Measurements from ENCODE around the gene SYS1.

SYS1 gene

GRCh38 chr20:45406260-45407066 lies 43.5 kb downstream of the SYS1 start:
- Histone ChIP-seq H3K9me3 (ENCODE audit: severe bottlenecking) (no peaks in the 10 kb centered on the region), H3K27me3 (ENCODE audit: insufficient read depth, poor library complexity, severe bottlenecking) (no peaks in the 10 kb centered on the region), H3K27ac (ENCODE audit: poor library complexity, severe bottlenecking) (peak overlapping the region; percentile 37), H3K4me1 (ENCODE audit: insufficient read depth, poor library complexity, severe bottlenecking) (no peaks in the 10 kb centered on the region), H3K4me3 (ENCODE audit: severe bottlenecking) (peak overlapping the region; percentile 85), H3K36me3 (ENCODE audit: low read depth) (peaks cover 31% of the 10 kb centered on the region)
- peak; percentile 53 for TF ChIP-seq CTCF (IDR thresholded peaks at IDR 0.05; ENCODE audit: poor library complexity, severe bottlenecking)
- peak; percentile 55 for ATAC-seq (ENCODE audit: low read depth)
- peak; percentile 90 for DNase-seq (ENCODE audit: low spot score)

GRCh38 chr20:45407067-45407745 lies 44.2 kb downstream of the SYS1 start:
- H3K27ac ChIP-seq (ENCODE audit: poor library complexity, severe bottlenecking): peak overlapping the region; percentile 37

DNA sequence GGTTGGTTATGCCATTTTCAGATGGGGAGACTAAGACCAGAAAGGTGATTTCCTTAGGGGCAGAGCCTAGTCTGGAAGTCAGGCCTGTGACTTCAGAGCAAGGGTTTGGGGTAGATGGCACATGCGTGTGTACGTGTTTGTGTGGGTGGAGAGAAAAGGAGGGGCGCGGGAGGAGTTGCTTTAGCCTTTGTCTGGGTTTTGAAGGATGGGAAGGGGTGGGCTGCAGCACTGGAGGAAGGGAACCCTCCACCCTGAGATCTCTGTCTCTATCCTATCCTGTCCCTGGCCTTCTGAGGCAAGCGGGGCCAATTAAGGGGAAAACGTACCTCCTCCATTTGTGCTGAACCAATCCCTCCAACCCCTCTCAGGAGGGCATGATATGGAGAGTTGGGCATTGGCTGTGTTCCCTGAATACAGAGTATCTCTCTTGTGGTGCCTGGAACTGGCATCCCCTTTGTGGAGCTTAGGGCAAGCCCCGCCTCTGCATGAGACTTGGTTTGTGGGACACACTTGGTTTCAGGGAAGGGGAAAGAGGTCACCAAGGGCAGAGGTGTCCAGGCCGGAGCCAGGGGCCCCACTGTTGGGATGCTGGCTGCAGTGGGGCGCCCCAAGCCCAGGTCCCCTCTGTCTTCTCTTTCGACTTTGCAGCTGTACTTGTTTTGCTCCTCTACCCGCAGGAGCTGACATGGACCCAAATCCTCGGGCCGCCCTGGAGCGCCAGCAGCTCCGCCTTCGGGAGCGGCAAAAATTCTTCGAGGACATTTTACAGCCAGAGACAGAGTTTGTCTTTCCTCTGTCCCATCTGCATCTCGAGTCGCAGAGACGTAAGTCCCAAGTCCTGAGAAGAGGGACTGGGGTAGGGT lies 45.1 kb downstream of the SYS1 start, which contains the start of gene DBNDD2:
Gene DBNDD2 (plus strand): TSS at position 507 of the 863 bp plus-strand sequence. CDS start 179 bp downstream, at position 686.
- TF ChIP-seq CTCF (IDR thresholded peaks at IDR 0.05; ENCODE audit: poor library complexity, severe bottlenecking): no peak
- no peaks in the 10 kb centered on the region for H3K4me1 ChIP-seq (ENCODE audit: insufficient read depth, poor library complexity, severe bottlenecking)
- H3K4me3 ChIP-seq (ENCODE audit: severe bottlenecking): peak within 1 kb of the TSS; percentile 85
- peak within 1 kb of the TSS; percentile 37 for H3K27ac ChIP-seq (ENCODE audit: poor library complexity, severe bottlenecking)
- DNase-seq (ENCODE audit: low spot score): no peak
- peaks cover 31% of the 10 kb centered on the region for H3K36me3 ChIP-seq (ENCODE audit: low read depth)
- no peaks in the 10 kb centered on the region for H3K27me3 ChIP-seq (ENCODE audit: insufficient read depth, poor library complexity, severe bottlenecking)
- ATAC-seq (ENCODE audit: low read depth): no peak
- H3K9me3 ChIP-seq (ENCODE audit: severe bottlenecking): no peaks in the 10 kb centered on the region

More at GRCh38 chr20:45407067-45407745, 44.2 kb downstream of the SYS1 start:
- Histone ChIP-seq H3K27me3 (ENCODE audit: insufficient read depth, poor library complexity, severe bottlenecking) (no peaks in the 10 kb centered on the region), H3K4me1 (ENCODE audit: insufficient read depth, poor library complexity, severe bottlenecking) (no peaks in the 10 kb centered on the region), H3K36me3 (ENCODE audit: low read depth) (peaks cover 31% of the 10 kb centered on the region), H3K9me3 (ENCODE audit: severe bottlenecking) (no peaks in the 10 kb centered on the region), H3K4me3 (ENCODE audit: severe bottlenecking) (peak overlapping the region; percentile 85)
- DNase-seq (ENCODE audit: low spot score): no peak
- no peak for TF ChIP-seq CTCF (IDR thresholded peaks at IDR 0.05; ENCODE audit: poor library complexity, severe bottlenecking)
- peak; percentile 48 for ATAC-seq (ENCODE audit: low read depth)

DNA sequence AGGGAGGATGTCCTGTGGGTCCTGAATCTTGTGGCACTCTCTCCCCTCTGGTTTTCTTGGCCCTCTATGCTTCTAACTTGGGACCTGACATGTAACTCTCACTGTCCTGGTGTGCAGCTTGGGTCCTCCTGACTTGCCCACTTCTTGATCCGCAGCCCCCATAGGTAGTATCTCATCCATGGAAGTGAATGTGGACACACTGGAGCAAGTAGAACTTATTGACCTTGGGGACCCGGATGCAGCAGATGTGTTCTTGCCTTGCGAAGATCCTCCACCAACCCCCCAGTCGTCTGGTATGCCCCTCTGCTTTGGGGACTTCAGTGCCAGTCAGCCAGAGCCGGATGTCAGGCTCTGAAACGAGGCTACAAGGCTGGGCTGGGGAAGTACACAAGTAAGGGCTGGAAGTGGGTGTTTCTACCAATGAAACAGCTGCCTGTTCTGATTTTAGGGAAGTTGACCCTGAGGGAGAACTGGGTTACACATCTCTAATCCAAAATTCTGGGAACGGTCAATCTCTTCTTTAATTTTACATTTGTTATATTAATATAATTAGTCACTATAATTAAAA lies 45.8 kb downstream of the SYS1 start:
- no peaks in the 10 kb centered on the region for H3K9me3 ChIP-seq (ENCODE audit: severe bottlenecking)
- no peaks in the 10 kb centered on the region for H3K27me3 ChIP-seq (ENCODE audit: insufficient read depth, poor library complexity, severe bottlenecking)
- peaks cover 31% of the 10 kb centered on the region for H3K36me3 ChIP-seq (ENCODE audit: low read depth)
- no peak for TF ChIP-seq CTCF (IDR thresholded peaks at IDR 0.05; ENCODE audit: poor library complexity, severe bottlenecking)
- no peak overlapping the region for H3K4me3 ChIP-seq (ENCODE audit: severe bottlenecking)
- ATAC-seq (ENCODE audit: low read depth): no peak
- DNase-seq (ENCODE audit: low spot score): no peak
- no peaks in the 10 kb centered on the region for H3K4me1 ChIP-seq (ENCODE audit: insufficient read depth, poor library complexity, severe bottlenecking)
- no peak overlapping the region for H3K27ac ChIP-seq (ENCODE audit: poor library complexity, severe bottlenecking)

Measured in RWPE2 (cell line).